RWPE2 (cell line): Measurements from ENCODE around the gene ZBTB43.
A peak's percentile ranks its signal among the peaks of the same experiment; 100 is the strongest.

Source experiments
- ATAC-seq: fragments of 200-7000 bp; cut with Tn5 transposase; 3 replicates; pipeline ENCODE4 v1.9.1; 2021; ENCODE audit warnings: low read depth
- DNase-seq: peaks from one replicate; pipeline ENCODE4 v3.0.0-alpha.2; 2020; ENCODE audit warnings: low spot score
- H3K27ac ChIP-seq: fragments of 450-650 bp; 2 replicates; pipeline ENCODE4 v1.5.1; 2017; ENCODE audit warnings: mild to moderate bottlenecking; ENCODE audit not compliant: poor library complexity, severe bottlenecking
- H3K27me3 ChIP-seq: fragments of 250-450 bp; sonication (Bioruptor Pico); 2 replicates; pipeline ENCODE4 v1.5.1; 2021; ENCODE audit warnings: mild to moderate bottlenecking, moderate library complexity; ENCODE audit not compliant: insufficient read depth, poor library complexity, severe bottlenecking
- H3K36me3 ChIP-seq: fragments of 250-450 bp; sonication (Bioruptor Pico); 2 replicates; pipeline ENCODE4 v1.5.1; 2020; ENCODE audit warnings: low read depth, mild to moderate bottlenecking, moderate library complexity
- H3K4me1 ChIP-seq: fragments of 250-450 bp; sonication (Bioruptor Pico); 2 replicates; pipeline ENCODE4 v1.5.1; 2021; ENCODE audit warnings: mild to moderate bottlenecking, moderate library complexity; ENCODE audit not compliant: insufficient read depth, poor library complexity, severe bottlenecking
- H3K4me3 ChIP-seq: fragments of 250-450 bp; sonication (Bioruptor Pico); 2 replicates; pipeline ENCODE4 v1.5.1; 2021; ENCODE audit warnings: mild to moderate bottlenecking, moderate library complexity; ENCODE audit not compliant: severe bottlenecking
- H3K9me3 ChIP-seq: fragments of 250-450 bp; sonication (Bioruptor Pico); 2 replicates; pipeline ENCODE4 v1.5.1; 2021; ENCODE audit warnings: mild to moderate bottlenecking, moderate library complexity; ENCODE audit not compliant: severe bottlenecking
- TF ChIP-seq, protein P1 (sequence below): fragments of 450-650 bp; IDR thresholded peaks from one replicate; pipeline ENCODE4 v1.5.1; 2017; ENCODE audit warnings: mild to moderate bottlenecking, moderate library complexity; ENCODE audit not compliant: poor library complexity, severe bottlenecking

ZBTB43 gene, protein sequence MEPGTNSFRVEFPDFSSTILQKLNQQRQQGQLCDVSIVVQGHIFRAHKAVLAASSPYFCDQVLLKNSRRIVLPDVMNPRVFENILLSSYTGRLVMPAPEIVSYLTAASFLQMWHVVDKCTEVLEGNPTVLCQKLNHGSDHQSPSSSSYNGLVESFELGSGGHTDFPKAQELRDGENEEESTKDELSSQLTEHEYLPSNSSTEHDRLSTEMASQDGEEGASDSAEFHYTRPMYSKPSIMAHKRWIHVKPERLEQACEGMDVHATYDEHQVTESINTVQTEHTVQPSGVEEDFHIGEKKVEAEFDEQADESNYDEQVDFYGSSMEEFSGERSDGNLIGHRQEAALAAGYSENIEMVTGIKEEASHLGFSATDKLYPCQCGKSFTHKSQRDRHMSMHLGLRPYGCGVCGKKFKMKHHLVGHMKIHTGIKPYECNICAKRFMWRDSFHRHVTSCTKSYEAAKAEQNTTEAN

DNA sequence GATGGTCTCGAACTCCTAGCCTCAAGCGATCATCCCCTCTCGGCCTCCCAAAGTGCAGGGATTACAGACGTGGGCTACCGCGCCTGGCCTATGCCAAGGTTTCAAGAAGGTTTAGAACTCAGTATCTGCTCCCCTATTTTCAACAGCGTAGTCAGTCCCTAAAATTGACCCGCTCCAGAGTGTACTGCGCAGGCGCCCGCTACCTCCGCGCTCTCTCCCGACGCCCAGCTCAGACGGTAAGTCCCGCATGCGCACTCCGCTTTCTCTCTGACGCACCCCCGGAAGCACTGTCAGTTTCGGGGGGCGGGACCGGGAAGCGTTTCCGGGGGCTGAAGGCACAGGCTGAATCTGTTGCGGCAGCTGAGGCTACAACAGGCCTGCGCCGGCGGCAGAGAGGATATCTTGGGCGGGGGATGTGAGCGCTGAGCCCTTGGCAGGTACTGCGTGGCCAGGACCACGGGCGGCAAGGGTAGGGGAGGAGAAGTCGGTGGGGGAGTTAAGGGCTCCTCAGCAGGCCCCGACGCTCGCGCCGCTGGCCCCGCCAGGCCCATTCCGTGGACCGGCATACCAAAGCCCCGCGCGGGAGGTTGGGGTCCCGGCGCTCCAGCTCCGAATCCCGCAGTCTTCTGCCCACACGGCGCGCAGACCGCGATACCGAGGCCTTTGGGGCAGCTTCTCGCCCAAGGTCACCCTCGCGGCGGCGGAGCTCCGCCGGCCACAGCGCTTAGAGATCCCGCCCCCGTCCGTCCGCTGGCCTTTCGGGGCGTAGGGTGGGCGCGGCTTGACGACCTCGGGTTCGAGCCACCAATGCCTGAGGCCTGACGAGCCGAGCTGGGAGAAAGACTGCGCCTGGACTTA lies at the start of gene ZBTB43:
Gene ZBTB43 (plus strand): TSS at position 345 of the 858 bp plus-strand sequence. CDS start 27,470 bp downstream, outside the sequence.
- no peaks in the 10 kb centered on the region for H3K27me3 ChIP-seq
- H3K4me1 ChIP-seq, result peaks cover 28% of the 10 kb centered on the region
- DNase-seq (peak; percentile 97), ATAC-seq (peak; percentile 85)
- H3K4me3 ChIP-seq, result peak within 1 kb of the TSS; percentile 84
- peak within 1 kb of the TSS; percentile 40 for H3K27ac ChIP-seq
- peaks cover 27% of the 10 kb centered on the region for H3K36me3 ChIP-seq
- H3K9me3 ChIP-seq, result no peaks in the 10 kb centered on the region
- TF ChIP-seq, protein P1, sequence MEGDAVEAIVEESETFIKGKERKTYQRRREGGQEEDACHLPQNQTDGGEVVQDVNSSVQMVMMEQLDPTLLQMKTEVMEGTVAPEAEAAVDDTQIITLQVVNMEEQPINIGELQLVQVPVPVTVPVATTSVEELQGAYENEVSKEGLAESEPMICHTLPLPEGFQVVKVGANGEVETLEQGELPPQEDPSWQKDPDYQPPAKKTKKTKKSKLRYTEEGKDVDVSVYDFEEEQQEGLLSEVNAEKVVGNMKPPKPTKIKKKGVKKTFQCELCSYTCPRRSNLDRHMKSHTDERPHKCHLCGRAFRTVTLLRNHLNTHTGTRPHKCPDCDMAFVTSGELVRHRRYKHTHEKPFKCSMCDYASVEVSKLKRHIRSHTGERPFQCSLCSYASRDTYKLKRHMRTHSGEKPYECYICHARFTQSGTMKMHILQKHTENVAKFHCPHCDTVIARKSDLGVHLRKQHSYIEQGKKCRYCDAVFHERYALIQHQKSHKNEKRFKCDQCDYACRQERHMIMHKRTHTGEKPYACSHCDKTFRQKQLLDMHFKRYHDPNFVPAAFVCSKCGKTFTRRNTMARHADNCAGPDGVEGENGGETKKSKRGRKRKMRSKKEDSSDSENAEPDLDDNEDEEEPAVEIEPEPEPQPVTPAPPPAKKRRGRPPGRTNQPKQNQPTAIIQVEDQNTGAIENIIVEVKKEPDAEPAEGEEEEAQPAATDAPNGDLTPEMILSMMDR, result no peak

DNA sequence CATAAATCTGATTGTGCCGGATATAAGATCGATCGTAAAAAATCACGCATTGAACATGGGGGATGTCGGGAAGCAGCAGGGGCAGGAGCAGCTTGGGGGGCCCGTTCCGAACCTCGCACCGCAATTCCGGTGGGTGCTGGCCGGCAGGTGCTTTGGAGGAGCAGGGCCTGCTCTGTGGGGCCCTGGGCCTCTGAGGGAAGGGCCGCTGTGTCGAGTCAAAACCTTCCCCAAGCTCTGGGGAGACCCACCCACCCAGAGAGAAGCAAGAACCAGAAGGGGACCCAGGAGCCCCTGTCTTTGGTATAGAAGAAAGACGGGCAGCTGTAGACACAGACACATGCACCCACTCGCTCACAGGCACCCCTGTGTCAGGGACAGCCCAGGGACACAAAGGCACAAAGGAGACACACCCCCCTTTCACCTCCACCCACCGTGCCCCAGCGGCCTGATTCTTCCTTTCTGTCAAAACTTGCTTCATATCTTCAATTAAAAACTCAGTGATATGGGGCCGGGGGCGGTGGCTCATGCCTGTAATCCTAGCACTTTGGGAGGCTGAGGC lies 49.4 kb upstream of the ZBTB43 start:
- Histone ChIP-seq H3K36me3 (no peaks in the 10 kb centered on the region), H3K27ac (no peak overlapping the region), H3K4me3 (no peak overlapping the region), H3K4me1 (no peaks in the 10 kb centered on the region), H3K9me3 (no peaks in the 10 kb centered on the region), H3K27me3 (no peaks in the 10 kb centered on the region)
- TF ChIP-seq, protein P1, result no peak
- ATAC-seq, result no peak
- no peak for DNase-seq

DNA sequence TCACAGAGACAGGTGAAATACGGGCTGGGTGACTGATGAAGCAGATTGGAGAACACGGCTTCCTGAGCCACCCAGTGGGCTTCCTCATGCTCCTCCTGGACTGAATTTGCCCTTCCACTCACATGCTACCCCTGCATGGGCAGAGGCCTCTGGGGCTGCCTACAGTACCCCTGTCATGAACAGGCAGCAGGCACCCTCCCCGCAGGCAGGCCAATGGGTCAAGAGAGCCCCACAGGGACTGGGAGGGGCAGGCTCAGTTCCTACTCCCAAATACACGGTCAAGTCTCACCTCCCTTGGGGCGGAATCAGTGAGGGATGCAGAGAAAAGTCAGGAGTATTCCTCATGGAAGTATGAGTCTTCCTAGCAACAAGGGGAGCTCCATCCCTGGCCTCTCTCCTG lies 48.6 kb upstream of the ZBTB43 start:
- H3K4me1 ChIP-seq, result no peaks in the 10 kb centered on the region
- H3K27ac ChIP-seq, result no peak overlapping the region
- TF ChIP-seq, protein P1, result no peak
- no peaks in the 10 kb centered on the region for H3K9me3 ChIP-seq
- DNase-seq (no peak), ATAC-seq (no peak)
- no peaks in the 10 kb centered on the region for H3K36me3 ChIP-seq
- H3K27me3 ChIP-seq, result no peaks in the 10 kb centered on the region
- no peak overlapping the region for H3K4me3 ChIP-seq

DNA sequence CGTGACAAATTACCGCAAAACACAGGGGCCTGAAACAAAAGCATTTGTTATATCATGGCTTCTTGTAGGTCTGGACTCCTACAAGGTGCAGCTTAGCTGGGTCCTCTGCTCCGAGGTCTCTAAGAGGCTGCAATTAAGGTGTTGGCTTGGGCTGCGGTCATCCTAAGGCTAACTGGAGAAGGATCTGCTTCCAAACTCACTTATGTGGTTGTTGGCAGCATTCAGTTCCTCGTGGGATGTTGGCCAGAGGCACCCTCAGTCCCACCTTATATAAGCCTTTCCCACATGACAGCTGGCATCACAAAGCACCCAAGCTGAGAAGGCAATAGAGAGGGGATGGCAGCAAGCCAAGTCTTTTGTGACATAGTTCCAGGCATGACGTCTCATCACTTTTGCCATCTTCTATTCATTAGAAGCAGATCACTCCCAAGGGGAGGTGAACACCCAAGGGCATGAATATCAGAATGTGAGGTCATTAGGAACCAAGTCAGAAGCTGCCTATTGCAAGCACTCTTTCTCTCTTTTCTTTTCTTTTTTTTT lies 47.9 kb upstream of the ZBTB43 start:
- Histone ChIP-seq H3K4me1 (no peaks in the 10 kb centered on the region), H3K27ac (no peak overlapping the region), H3K9me3 (no peaks in the 10 kb centered on the region), H3K4me3 (no peak overlapping the region), H3K27me3 (no peaks in the 10 kb centered on the region), H3K36me3 (no peaks in the 10 kb centered on the region)
- no peak for DNase-seq
- TF ChIP-seq, protein P1, result no peak
- no peak for ATAC-seq
